T follicular helper cell (primary cell): Measurements from ENCODE around the gene MSH3.
"Not testable (repeated sequence)": the region's sequence is repeated elsewhere in the genome, so short reads cannot be mapped to it uniquely, and the experiment has no call there.

ENCODE experiments used
- DNase-seq: peaks from one replicate; pipeline ENCODE4 v3.0.0-alpha.2; 2020; ENCODE audit warnings: low read depth

The MSH3 gene

DNA sequence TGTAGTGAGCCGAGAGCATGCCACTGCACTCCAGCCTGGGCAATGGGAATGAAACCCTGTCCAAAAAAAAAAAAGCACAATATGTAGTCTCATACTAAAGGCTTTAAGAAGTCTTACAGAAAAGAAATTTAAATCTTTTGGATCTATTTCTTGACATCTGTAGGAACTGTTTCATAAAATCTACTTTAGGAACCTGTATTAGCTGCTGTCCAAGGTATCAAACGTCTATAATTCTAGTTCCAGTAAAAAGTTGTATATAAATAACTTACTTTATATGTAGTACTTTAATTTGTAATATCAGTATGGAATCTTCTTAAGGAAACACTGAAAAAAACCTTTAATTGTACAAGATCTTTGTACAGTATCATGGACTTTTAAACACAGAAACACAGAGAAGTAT is 199.0 kb downstream of the MSH3 start:
- DNase-seq, result no peak

- no peak for DNase-seq
These were observed 200.1 kb downstream of the MSH3 start for GRCh38 chr5:80854583-80854982.

GRCh38 chr5:80860924-80861613 is 206.6 kb downstream of the MSH3 start:
- no peak for DNase-seq

GRCh38 chr5:80863708-80864107 is 209.3 kb downstream of the MSH3 start:
- no peak for DNase-seq

- DNase-seq, result no peak
These were observed 209.7 kb downstream of the MSH3 start for GRCh38 chr5:80864109-80864508.

GRCh38 chr5:80864706-80865435 is 210.4 kb downstream of the MSH3 start:
- DNase-seq, result no peak

DNA sequence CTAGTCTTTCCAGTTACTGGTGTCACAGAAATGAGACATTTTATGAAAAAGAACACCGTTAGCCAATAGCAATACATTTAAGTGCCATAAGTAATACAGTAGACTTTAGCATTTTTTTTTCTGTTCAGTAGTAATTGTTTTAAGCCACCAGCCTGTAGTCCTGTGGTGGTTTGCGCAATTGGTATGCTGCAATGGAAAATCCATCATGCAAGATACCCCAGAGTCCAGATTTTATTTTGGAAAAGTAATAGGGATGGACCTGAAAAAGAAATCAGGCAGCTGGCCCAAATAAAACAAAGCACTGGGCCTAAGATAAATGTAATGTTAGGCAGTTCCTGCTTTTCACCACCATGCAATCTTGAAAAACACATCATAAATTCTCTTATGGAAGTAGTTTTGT is 211.1 kb downstream of the MSH3 start:
- DNase-seq, result no peak

DNA sequence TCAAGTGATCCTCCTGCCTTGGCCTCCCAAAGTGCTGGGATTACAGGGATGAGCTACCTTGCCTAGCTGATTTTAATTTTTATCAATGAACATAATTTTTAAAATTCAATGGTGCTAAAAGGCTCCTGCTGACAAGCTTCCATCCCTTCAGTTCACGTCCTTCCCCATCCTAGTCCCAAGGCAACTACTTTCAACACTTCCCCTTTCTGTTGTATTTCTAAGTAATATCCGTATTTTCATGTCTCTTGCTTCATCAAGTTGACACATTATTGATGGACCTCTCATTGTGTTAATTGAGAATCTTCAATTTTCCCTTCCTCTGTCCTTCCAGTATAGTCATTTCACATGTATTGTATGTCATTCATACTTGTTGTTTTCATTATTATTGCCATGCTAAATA is 211.9 kb downstream of the MSH3 start:
- no peak for DNase-seq

DNA sequence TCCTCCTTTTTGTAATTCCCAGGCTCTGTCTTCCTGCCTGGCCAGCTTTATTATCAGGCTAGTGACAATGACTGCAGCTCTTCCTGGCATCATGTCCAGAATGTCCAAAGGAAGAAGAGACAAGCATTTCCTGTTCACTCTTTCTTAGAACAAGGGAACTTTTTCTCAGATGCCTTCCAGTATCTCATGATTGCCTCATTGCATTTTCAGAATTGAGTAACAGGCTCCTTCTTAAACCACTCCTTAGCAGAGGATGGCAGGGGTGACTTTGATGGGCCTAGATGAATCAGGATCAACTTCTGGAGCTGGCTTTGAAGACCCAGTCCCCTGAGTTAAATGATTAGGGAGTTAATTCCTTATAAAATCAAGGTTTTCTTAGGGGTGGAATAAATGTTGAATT is 212.8 kb downstream of the MSH3 start:
- no peak for DNase-seq

- no peak for DNase-seq
These were observed 216.0 kb downstream of the MSH3 start for GRCh38 chr5:80870442-80870841.

- DNase-seq, result no peak
These were observed 217.1 kb downstream of the MSH3 start for GRCh38 chr5:80871541-80871961.

- no peak for DNase-seq
These were observed 219.7 kb downstream of the MSH3 start for GRCh38 chr5:80874162-80874561.

DNA sequence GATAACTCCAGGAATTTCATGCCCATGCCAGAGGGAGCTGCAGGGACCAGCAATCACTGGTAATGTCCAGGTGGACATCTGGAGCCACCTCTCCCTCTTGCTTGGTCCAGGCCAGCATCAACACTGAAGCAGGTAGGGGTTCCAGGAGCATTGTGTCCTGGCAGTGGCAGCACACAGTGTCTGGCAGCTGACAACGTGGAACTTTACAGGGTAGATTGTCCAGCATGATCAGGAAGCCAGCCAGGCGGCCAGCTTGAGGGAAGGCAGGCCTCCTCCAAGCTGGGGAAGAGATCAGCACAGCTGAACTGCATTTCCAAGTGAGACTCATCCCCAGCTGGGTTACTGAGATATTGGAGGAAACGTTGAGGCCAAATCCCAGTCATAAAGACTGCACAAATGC is 223.1 kb downstream of the MSH3 start:
- no peak for DNase-seq

GRCh38 chr5:80881726-80882125 is 227.3 kb downstream of the MSH3 start:
- DNase-seq, result no peak

DNA sequence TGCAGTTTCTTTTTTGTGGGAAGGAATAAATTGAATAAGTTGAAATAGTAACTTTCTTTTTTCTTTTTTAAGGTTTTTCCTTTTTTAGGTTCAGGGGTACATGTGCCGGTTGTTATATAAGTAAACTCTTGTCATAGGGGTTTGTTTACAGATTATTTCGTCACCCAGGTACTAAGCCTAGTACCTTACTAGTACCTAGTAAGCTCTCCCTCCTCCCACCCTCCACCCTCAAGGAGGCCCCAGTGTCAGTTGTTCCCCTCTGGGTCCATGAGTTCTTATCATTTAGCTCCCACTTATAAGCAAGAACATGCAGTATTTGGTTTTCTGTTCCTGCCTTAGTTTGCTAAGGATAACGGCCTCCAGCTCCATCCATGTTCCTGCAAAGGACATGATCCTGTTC is 228.9 kb downstream of the MSH3 start:
- not testable (repeated sequence) for DNase-seq

DNA sequence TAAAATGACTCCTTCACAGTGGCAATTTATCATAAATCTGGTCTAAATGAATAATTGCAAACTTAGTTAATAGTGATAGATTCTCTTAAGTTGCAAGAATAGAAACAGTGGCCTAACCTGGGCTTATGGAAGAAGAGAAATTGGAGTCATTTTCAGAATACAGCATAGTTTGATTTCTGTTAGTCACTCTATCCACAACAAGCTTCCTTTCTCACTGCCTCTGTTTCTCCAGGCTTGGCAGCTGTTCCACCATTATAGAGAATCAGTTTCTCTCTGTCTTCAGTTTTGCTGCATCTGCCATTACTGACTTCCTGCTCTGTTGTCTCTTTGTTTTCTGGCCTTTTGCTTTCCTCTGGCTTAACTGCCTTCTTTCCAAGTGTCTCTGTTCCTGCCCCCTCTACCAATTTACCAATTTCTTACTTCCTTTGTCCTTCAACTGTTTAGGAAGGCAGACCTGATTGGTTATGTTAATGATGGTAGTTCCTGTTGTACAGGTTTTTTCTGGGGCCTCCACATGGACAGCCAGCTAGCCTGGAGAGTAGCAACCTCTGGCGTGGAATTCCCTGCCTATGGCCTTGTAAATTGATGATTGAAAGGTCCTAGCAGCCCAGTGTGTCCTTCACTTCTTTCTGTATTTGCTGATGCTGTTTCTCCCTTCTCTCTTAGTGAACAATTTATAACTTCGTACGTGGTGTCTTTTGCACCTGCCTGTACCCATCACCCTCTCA is 229.8 kb downstream of the MSH3 start:
- DNase-seq, result no peak

GRCh38 chr5:80884929-80885328 is 230.5 kb downstream of the MSH3 start:
- no peak for DNase-seq

GRCh38 chr5:80885396-80886000 is 231.0 kb downstream of the MSH3 start:
- DNase-seq, result no peak

DNA sequence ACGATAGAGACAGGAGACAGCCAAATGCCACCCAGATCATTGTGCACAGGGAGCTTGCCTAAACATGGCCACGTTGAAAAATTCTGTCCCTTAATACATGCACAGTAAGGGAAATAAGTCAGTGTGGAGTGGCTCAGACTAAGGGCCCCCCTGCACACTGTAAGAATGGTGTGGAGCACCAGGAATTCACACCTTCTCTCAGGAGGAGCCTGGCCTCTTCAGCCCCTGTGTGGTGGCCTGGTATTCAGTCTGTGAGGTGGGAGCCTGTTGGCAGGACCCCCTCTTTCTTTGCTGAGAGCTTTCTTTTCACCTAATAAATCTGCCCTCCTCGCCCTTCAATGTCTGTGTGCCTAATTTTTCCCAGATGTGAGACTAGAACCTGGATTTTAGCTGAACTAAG is 239.6 kb downstream of the MSH3 start:
- no peak for DNase-seq

DNA sequence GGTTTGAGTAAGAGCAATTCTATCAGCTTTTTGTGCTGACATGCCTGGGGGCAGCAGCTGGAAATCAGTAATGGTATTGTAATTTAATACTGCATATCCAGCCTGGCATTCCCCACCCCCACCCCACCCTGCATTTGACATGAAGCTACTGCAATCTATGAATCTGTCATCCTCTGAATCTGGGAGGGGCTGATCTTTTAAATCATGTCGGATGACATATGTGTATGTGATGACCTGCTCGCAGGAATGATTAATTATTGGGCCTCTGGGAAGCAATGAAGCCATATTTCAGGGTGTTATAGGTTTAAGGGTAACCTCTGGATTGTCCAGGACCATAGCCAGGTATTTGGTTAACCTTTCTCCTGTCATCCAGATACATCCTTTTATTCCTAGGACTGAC is 241.1 kb downstream of the MSH3 start:
- DNase-seq, result no peak

- DNase-seq, result not testable (repeated sequence)
These were observed 248.2 kb downstream of the MSH3 start for GRCh38 chr5:80902624-80903023.

- DNase-seq, result no peak
These were observed 250.2 kb downstream of the MSH3 start for GRCh38 chr5:80904533-80905187.
